DMS79 (cell line): ENCODE measurements around the gene FZD8.

Experiments used
- DNase-seq: peaks from one replicate; lab custom pipeline; 2025; lab: John Stamatoyannopoulos, UW

Gene FZD8

DNA sequence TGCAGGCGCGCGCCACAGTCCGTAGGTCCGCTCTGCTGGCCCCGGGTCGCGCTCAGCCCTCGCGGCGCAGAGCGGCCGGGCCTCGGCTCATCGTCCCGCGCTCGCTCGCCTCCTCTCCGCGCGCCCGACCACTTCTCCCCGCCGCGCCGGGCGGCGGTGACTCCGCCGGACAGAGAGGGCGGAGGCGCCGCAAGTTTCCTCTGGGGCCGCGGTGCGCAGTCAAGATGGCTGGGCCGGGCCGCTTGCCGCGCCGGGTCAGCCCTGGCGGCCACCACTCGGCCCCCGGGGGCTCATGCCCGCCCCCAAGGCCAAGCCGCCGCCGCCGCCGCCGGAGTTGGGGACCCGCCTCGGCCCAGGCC lies 441 bp downstream of the FZD8 start:
- no peak for DNase-seq

DNA sequence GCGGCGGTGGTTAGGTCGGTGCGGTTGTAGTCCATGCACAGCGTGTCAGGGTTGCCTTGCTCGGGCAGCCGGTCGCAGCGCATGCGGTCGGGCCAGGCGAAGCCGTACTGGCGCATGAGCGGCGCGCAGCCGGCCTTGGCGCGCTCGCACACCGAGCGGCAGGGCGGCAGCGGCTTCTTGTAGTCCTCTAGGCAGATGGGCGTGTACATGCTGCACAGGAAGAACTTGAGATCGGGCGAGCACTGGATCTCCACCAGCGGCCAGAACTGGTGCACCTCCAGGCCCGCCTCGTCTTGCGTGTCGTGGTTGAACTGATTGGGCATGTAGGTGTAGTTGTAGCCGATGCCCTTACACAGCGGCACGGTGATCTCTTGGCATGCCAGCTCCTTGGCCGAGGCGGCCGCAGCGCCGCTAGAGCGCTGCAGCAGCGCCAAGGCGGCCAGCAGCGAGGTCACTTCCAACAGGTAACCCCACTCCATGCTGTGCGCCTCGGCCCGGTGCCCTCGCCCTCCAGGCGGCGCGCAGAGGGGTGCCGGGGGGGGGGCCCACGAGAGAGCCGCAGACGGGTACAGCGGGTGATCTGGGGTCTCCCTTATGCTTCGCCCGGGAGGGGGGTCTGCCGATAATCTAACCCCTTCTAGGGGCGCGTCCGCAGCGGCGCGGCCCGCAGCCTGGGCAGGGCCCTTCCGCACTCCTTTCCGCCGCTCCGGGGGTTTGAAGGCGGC lies 983 bp downstream of the FZD8 start:
- peak; percentile 12 for DNase-seq

GRCh38 chr10:35640474-35640873 lies 1.6 kb downstream of the FZD8 start:
- DNase-seq, result no peak

DNA sequence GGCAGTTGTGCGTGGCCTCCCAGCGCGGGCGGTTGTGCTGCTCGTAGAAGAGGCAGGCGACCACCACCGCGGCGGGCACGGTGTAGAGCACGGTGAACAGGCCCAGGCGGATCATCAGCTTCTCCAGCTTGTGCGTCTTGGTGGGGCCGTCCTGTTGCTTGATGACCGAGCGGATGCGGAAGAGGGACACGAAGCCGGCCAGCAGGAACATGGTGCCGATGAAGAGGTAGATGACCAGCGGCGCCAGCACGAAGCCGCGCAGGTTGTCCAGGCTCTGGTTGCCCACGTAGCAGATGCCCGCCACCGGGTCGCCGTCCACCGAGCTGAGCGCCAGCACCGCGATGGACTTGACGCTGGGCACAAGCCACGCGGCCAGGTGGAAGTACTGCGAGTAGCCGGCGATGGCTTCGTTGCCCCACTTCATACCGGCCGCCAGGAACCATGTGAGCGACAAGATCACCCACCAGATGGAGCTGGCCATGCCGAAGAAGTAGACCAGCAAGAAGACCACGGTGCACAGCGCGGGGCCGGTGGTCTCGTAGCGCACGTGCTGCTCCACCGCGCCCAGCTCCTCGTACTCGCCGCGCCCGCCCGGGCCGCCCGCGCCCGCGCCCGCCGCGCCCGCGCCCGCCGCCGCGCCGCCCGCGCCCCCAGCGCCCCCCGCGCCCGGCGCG lies 2.2 kb downstream of the FZD8 start:
- no peak for DNase-seq

DNA sequence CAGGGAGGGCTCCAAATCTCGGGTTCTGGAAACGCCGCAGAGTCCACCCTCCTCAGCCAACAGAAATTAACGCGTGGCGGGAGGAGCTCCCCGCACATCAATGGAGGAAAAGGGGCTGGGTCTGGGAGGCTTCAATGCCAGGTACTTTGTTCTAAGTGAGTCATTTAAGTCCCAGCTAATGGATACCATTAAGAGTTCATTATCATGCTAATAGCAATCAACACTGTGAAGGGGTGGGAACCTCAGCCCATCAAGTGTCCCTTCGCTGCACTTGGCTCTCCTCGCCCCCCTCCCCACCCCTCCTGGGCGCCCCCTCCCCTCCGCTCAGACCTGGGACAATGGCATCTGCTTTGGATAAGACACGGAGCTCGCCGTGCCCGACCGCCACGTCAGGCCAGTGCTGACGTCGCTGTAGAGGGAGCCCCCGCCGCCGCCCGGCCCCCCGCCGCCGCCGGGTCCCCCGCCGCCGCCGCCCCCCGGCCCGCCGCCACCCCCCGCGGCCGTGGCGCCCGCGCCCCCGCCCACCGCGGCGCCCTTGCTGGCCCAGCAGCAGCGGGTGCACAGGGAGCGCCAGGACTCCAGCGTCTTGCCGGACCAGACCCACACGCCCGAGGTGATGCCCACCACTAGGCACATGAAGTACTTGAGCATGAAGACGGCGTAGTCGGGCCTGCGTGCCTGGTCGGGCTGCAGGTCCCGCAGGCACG lies 2.9 kb downstream of the FZD8 start:
- no peak for DNase-seq

DNA sequence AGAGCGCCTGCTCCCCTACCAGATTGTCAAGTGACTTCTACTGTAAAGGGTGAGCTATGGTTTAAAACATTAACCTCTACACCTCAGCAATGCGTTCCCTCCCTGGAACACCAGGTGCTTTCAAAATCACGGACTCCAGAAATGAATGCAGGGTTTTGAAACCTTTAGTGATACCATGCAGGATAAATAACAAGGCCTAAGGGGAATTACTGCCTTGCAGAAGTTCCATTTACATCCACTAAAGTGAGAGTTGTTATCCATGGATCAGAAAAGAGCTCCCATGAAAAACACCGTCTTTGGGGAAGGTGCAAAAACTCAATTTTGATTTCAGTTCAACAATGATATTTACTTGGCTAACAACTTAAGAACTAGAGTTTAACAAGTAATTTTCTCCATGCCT lies 4.0 kb downstream of the FZD8 start:
- no peak for DNase-seq

- no peak for DNase-seq
These were observed 4.6 kb downstream of the FZD8 start for GRCh38 chr10:35637462-35637861.

- no peak for DNase-seq
These were observed 5.1 kb downstream of the FZD8 start for GRCh38 chr10:35636956-35637355.

- no peak for DNase-seq
These were observed 6.5 kb downstream of the FZD8 start for GRCh38 chr10:35635576-35635975.

DNA sequence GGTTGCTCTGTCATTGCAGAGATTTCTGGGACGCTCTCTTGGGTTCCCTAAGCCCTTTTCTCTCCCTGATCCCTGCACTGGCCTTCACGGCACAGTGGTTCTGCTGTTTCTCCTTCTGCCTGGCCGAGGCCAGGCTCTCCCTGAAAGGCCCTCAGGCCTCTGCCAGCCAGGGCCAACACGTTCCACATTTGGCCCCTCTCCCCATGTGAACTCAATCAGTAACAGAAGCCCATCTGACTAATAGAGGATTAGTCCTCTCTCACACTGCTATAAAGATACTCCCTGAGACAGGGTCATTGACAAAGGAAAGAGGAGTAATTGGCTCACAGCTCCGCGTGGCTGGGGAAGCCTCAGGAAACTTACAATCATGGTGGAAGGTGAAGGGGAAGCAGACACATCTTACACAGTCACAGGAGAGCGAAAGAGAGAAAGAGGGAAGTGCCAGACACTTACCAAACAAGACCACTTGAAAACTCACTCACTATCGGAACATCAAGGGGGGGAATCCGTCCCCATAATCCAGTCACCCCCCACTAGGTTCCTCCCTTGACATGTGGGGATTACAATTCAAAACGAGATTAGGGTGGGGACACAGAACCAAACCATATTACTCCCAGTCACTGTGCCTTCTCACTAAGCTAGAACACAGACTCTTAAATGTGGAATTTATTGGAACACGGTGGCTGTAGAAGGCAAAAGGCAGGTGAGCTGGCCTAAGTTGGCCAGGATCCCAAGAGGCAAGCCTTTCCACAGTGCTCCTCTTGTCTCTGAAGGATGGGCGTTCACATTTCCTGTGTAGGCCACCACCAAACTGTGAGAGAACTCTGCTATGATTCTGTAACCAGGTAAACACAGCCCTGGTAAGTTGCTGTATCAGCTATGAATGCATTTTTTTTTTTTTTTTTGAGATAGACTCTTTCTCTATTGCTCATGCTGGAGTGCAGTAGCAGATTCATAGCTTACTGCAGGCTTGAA lies 8.8 kb downstream of the FZD8 start:
- DNase-seq, result no peak

GRCh38 chr10:35632027-35632426 lies 10.1 kb downstream of the FZD8 start:
- no peak for DNase-seq

GRCh38 chr10:35631404-35631803 lies 10.7 kb downstream of the FZD8 start:
- no peak for DNase-seq

DNA sequence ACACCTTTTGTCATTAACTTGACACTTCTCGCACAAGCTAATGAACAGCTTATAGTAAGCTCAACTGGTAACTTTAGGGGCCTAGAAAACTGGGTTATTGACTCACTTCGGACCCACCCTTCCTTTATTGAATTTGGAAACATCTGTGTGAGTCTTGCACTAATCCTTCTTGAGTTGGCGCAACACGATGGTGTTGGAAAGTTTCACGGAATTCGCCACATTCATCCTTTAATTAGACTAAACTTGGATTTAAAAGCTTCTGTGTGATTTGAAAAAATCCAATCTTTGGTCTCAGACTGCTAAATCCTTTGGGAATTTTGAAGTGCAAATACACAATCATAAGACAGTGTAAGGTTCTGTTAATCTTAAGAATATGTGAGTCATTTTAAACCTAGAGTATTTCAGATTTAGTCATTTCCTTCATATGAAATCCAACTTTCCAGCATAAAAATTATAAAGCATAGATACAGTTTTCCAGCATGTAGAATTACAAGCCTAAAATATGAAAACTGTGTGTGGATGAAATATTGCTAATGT lies 15.1 kb downstream of the FZD8 start:
- no peak for DNase-seq

GRCh38 chr10:35614312-35614711 lies 27.8 kb downstream of the FZD8 start:
- no peak for DNase-seq

DNA sequence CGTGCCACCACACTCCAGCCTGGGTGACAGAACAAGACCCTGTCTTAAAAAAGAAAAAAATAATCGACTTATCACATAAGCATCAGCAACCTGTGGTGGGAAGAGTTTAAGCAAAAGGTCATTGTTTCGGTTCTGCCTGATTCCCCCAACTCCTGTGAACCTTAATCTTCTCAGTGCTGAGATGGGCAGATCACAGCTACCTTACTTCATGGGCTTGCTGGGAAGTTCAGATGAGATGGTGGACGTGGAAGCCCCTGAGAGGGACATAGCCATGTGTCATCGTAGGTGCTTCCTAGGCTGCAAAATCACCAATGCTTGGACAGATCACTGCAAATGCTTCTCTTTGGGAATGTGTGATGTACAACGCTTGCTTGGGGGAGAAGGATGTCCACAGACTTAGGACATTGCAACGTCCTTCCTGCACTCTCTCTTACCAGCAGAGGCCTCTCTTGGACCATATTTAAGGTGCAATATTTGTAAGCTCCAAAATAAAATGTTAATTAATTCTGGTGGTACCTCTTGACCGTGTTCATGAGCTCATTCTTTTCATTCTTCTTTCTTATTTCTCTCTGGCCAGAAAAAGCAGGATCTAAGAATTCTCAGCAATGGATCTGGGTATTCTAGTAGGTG lies 28.4 kb downstream of the FZD8 start:
- no peak for DNase-seq

- no peak for DNase-seq
These were observed 29.0 kb downstream of the FZD8 start for GRCh38 chr10:35613107-35613440.

DNA sequence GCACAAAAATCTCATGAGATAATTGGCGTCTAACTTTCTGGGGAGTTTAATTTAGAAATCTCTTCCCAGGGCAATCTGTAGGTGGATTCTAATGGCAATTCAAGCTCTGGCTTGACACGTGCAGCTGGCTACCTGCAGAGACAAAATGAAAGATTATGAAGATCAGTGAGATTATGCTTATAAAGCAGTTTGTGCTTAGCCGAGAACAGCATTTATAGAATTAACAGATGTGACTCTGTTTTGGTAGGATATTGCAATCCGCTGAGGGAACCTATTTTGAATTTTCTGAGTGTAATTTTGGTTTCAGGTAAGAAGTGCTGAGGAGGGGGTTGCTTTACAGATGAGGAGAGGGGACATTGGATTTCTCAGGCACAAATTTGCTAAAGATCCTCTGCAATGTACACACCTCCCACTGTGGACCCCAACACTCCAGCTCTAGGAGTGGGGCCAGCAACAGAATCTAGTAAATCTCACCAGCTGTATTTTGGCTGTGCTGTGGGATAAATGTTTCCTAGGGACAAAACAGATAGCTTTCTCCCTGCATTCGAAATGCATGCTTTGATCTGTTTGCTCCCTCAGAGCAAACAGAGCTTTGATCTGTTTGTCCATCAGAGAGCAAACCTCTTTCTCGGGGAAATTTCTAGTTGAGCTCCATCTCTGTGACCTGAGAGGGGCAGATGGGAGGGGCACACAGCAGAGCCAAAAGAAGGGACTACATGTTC lies 29.6 kb downstream of the FZD8 start:
- no peak for DNase-seq

GRCh38 chr10:35611750-35612149 lies 30.3 kb downstream of the FZD8 start:
- DNase-seq, result no peak

DNA sequence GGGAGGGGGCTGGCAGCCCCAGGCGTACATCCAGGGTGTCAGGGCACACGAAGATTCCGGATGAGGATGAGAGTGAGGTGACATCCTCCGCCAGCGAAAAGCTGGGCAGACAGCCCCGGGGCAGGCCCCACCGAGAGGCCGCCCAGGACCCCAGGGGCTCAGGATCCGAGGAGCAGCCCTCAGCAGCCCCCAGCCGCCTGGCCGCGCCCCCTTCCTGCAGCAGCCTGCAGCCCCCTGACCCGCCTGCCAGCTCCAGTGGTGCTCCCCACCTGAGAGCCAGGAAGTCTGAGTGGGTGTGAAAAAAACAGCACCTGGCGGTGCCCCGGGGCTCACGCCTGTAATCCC lies 33.8 kb downstream of the FZD8 start:
- DNase-seq, result no peak

GRCh38 chr10:35607475-35608327 lies 34.4 kb downstream of the FZD8 start:
- DNase-seq, result no peak
